GM18870 (cell line): Measurements from ENCODE around the gene CHD2.
"Not testable (repeated sequence)": the region's sequence is repeated elsewhere in the genome, so short reads cannot be mapped to it uniquely, and the experiment has no call there.

ENCODE experiments used
- ATAC-seq: cut with Tn5 transposase; IDR thresholded peaks from one replicate; pipeline ENCODE4 v1.9.1; 2021; ENCODE audit warnings: moderate library complexity; ENCODE audit not compliant: unreplicated experiment

CHD2 gene

DNA sequence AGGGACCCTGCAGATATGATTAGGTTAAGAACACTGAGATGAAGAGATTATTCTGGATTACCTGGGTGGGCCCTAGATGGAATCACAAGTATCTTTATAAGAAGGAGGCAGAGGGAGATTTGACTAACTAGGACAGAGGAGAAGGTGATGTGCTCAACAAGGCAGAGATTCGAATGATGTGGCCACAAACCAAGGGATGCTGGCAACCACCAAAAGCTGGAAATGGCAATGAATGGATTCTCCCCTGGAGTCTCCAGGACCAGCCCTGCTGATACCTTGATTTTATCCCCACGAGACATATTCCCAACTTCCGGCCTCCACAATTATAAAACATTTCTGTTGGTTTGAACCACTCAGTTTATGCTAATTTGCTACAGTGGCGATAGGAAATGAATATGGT lies 146.0 kb downstream of the CHD2 start:
- ATAC-seq, result no peak

- ATAC-seq, result no peak
Observed at GRCh38 chr15:93046721-93047120, 146.6 kb downstream of the CHD2 start.

- ATAC-seq, result no peak
Observed at GRCh38 chr15:93047621-93048425, 147.7 kb downstream of the CHD2 start.

GRCh38 chr15:93048426-93048721 lies 148.2 kb downstream of the CHD2 start:
- ATAC-seq, result no peak

GRCh38 chr15:93048759-93049161 lies 148.6 kb downstream of the CHD2 start:
- no peak for ATAC-seq

DNA sequence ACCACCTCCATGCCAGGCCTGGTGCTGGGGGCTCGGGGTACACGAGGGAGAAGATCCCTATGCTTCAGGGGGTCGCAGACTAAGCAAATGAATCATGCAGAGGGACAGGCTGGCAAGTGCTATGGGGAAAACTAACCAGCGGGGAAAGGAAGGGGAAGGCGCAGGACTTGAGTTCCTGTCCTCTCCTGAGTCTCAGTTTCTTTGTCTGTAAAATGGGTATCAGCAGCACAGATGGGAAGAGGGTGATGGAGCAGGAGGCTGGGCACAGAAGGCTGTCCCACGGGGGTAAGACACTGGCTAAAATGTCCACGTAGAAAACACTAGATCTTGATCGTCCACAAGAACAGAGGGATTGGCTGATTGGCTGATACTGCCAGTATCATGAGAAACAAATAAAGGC lies 149.1 kb downstream of the CHD2 start:
- no peak for ATAC-seq

- no peak for ATAC-seq
Observed at GRCh38 chr15:93049914-93050578, 149.9 kb downstream of the CHD2 start.

GRCh38 chr15:93050648-93051047 lies 150.5 kb downstream of the CHD2 start:
- ATAC-seq, result no peak

DNA sequence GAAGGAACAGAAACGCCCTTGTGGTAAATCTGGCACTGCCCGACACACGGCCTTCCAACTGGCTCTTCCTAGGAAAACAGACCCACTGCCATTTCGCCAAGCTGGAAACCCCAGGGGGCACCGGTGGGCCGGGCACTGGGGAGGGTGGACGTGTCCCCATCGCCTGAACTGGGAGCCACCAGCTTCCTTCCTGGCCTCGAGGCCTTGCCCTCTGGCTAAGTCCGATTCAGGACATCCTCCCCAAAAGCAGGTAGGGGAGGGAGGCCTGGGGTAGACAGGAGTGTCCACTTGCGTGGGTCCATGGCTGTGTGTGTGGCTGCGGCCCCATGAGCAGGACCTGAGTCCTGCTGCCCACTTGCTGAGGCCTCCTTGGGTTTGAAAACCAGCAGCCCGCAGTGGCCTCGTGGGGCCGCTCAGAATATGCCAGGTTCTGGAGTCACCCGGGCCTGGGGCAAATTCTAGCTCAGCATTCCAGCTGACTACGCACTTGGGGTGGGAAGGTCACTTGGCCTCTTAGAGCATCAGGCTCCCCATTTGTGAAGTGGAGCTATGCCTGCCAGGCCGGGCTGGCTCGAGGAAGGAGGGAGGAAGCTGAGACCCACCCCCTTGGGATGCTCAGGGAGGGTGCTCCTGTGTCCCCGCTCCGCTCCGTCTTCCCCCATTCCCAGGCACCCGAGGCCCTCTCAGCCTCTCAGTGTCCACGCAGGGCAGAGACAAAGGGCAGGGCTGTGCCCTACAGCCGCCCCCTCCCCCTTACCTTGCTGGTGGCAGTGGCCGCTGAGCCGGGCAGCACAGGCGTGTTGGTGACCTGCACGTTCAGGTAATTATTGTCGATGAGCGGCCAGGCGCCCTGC lies 151.3 kb downstream of the CHD2 start:
- ATAC-seq, result no peak

DNA sequence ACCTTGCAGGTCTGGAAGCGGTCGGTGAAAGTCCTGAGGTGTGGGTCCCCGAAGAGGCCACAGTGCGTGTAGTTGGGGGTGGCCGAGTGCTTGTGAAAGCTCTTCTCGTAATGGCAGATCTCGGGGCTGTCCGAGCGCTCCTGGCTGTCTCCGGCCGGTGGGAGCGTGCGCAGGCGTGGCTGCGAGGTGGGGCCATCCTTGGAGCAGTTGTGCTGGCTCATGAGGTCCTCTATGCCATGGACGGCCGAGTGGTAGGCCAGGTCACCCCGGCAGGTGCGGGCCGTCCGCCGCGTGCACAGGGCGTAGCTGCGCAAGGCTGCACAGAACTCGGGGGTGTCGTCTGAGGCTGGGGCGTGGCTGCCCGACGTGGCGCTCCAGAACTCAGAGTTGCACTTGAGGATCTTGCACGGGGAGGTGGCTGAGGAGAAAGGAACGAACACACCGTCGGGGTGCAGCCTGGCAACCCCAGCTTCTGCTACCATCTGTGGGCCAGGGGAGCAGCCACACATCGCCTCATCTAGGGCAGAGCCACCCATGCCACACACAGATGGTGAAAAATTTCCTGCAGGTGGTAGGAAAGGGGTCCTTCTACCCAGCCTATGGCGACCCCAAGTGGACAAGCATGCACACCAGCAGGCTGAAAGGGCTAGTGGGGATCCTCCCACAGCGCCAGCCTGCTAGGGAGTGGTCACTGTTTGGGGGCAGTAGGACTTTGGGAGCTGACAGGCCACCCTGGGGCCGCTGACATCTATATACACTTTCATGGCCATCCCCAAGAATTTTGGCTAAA lies 152.2 kb downstream of the CHD2 start:
- ATAC-seq, result no peak

- ATAC-seq, result no peak
Observed at GRCh38 chr15:93055211-93055610, 155.1 kb downstream of the CHD2 start.

DNA sequence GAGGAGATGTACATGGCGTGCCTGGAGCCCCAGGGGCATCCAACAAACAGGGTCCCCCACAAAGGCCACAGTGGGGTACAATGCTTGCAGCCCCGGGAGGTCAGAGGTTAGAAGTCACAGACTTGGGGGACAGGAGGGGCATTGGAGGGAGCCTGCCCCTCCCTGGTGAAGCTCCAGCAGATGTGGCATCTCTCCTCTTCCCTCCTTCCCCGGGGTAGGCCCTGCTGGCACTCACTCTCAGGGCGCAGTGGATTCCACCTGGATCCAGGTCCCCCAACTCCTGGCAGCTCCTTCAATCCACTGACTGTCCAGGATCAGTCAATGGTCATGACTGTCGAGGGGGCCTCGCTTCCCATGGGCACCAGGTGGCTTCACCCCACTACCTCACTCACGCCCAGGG lies 156.7 kb downstream of the CHD2 start:
- ATAC-seq, result no peak

- ATAC-seq, result no peak
Observed at GRCh38 chr15:93057618-93058017, 157.5 kb downstream of the CHD2 start.

GRCh38 chr15:93058128-93058527 lies 158.0 kb downstream of the CHD2 start:
- no peak for ATAC-seq

DNA sequence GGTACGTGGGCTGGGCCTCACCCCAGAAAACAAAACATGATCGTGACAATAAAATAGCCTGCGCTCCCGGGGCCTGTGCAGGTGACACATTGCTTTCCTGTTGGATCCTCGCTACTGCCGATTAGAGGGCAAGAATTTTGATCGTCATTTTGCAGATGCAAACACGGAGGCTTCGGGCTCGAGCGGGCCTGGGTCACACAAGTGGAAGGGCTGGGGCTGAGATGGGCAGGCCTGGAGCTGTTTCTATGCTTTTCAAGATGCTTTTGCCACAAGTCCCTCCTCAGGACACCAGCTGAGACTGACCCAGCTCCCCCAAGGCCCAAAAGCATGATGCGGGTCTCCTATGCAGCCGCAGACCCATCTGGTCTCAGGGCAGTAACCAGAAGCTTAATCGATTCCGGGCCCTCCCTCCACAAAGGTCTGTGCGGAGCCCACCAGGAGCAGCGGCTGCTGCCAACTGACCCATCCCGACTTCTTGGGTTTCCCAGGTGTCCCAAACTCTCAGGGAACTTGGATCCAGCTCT lies 158.8 kb downstream of the CHD2 start:
- ATAC-seq, result no peak

GRCh38 chr15:93059442-93059841 lies 159.3 kb downstream of the CHD2 start:
- ATAC-seq, result no peak

- ATAC-seq, result no peak
Observed at GRCh38 chr15:93060336-93061248, 160.5 kb downstream of the CHD2 start.

DNA sequence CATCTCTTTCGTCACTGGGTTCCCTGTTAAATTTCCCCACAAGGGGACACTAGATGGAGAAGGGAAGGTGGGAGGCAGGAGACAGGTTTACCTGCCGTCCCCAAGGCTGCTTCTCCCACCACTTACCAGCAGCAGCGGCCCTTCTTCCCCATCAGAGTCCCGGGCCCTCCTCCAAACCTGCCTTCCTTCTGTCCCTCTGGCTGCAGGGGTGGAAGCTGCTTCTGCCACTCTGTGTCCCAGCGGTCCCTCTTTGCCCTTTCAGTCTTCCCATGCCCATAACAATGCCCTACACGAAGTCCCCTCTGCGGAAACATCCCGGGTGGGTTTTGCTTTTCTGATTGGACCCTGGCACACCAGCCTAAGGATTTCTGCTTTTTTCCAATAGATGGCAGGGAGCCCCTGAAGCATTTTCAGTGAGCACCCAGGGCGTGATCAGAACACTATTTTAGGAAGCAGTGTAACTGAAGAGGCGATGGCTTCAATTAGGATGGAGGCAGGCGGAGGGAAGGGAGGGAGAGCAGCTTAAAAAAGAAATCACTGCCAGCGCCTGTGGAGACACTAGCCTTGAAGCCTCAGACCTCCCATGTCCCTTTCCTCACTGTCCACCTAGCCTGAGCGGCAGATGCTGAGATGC lies 162.6 kb downstream of the CHD2 start:
- ATAC-seq, result not testable (repeated sequence)

GRCh38 chr15:93063262-93063671 lies 163.1 kb downstream of the CHD2 start:
- no peak for ATAC-seq
